Lower leg skin (tissue), 3 donors: ENCODE measurements around the gene MAP1LC3A.
"Not testable (repeated sequence)": the region's sequence is repeated elsewhere in the genome, so short reads cannot be mapped to it uniquely, and the experiment has no call there.

Experiments used
- CTCF ChIP-seq, 3 donors: fragments of 450-650 bp; IDR thresholded peaks; one replicate each; pipeline ENCODE4 v1.5.1; 2016; ENCODE audit warnings: antibody characterized with exemption in 3 of 3, mild to moderate bottlenecking in 3 of 3, moderate library complexity in 2 of 3
- POLR2A ChIP-seq, 2 donors: fragments of 450-650 bp; IDR thresholded peaks; one replicate each; pipeline ENCODE4 v1.6.1; 2016 to 2017; ENCODE audit warnings: antibody characterized with exemption in 2 of 2, mild to moderate bottlenecking in 1 of 2, moderate library complexity in 1 of 2

GRCh38 chr20:34514034-34514433 lies 44.5 kb upstream of the MAP1LC3A start:
- not testable (repeated sequence) for TF ChIP-seq CTCF, POLR2A (IDR thresholded peaks at IDR 0.05)
